HG03103 (cell line): Measurements from ENCODE around the gene ZNHIT6.

Experiments
- ATAC-seq: cut with Tn5 transposase; IDR thresholded peaks from one replicate; pipeline ENCODE4 v1.9.1; 2021; ENCODE audit warnings: low read depth; ENCODE audit not compliant: unreplicated experiment

The ZNHIT6 gene

DNA sequence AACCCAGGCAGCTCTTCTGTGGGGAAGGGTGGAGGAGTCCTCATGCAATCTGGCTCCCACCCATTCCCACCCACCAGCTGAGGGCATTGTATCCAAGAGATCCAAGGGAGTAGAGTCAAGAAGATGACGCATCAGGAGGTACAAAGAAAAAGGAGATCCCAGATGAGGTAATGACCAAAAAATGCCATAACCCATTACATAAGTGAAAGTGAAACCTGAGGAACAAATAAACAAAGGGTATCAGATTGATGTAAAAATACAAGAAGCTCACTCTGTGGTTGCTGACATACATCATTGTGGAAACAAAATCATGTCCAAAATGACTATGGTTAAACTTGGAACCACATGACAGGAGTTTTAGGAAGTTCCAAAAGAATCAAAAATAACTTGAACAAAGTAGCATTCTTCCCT lies 85.2 kb downstream of the ZNHIT6 start:
- ATAC-seq = no peak

GRCh38 chr1:85621430-85621829 lies 86.8 kb downstream of the ZNHIT6 start:
- ATAC-seq = no peak

DNA sequence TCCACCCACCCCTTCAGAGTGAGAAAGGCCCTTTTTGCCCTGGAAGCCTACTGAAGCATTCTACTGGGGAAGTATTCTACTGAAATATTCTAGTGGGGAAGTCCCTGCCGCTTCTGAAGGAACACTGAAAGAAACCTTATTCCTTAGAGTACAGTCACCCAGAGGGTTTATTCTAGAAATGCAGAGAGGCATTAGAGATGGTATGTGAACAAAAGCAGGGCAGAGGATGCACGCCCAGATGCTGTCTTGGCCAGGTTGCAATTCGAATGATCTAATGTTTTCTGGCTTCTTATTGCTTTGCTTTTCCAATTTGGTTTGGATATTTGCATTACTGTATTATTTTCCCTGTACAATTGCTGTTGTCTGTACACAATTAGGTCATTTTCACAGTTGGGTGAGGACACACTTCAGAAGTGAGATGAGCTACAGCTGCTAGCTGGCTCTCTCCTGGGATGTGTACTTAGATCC lies 90.6 kb downstream of the ZNHIT6 start:
- no peak for ATAC-seq

DNA sequence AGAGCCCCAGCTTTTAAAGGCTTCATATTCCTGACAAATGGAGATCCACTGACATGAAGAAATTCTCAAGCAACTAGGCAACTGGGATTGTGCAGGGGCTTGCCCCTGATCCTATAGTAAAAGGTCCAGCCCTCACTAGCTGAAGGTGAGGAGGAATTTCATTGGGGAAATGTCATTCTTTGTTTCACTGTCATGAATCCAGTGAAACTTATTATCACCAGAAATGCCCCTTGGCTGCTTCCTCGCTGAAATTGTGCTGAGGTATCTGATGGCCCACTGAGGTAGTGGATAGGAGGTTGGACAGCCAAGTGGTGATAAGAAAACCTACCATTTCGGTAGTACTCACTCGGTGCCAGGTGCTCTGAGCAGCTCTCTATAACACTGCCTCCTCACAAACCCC lies 91.5 kb downstream of the ZNHIT6 start:
- no peak for ATAC-seq

GRCh38 chr1:85616364-85616705 lies 91.9 kb downstream of the ZNHIT6 start:
- no peak for ATAC-seq

- no peak for ATAC-seq
Measured at GRCh38 chr1:85615586-85616363, 92.5 kb downstream of the ZNHIT6 start.

DNA sequence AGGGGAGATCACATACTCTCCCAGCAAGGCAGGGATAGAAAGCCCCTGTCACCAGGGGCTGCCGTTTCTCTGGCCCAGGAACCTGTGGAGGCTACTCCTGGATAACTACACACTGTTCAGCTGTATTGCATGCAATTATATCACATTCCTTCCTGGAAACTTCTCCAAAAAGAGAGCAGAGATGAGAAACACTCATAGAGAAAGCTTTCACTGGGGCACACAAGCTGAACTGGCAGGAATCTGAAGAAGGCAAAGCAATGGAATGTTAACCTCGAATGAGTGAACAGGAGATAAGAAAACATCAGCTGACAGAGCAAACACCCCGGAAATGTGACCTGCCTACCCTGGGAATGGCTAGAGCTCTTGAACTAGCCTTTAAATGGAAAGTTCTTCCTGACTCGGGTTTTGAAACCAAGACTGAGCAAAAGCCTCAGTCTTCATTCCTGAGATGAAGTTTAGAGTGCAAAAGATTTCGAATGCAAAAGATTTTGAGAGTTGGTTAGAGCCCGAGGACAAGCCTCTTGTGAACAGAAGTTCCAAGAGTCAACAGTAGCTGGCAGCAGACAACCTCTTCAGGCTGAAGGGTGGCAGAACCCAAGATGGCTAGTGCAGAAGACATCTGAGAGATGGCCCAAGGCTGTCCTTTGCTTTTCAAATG lies 95.4 kb downstream of the ZNHIT6 start:
- no peak for ATAC-seq

GRCh38 chr1:85611856-85612255 lies 96.4 kb downstream of the ZNHIT6 start:
- no peak for ATAC-seq

GRCh38 chr1:85611425-85611824 lies 96.8 kb downstream of the ZNHIT6 start:
- no peak for ATAC-seq

- ATAC-seq = no peak
Measured at GRCh38 chr1:85609976-85610375, 98.3 kb downstream of the ZNHIT6 start.

DNA sequence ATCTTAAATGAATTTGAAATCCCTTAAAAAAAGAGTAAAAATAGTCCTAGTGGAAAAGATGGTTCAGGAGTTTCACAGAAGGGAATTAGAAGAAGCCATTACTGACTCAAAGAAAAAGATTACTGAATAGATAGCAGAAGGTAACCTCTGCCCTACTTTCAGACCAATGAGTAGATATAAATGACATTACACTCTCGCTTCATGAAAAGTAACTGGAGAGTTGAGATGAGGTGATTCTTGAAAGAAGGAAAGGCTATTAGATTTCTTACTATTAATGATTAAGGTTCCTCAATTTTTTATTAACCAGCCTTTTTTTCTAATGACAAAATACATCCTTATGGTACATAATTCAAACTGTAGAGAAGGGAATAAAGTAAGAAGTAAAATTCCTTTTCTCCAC lies 99.4 kb downstream of the ZNHIT6 start:
- no peak for ATAC-seq

GRCh38 chr1:85607921-85608265 lies 100.3 kb downstream of the ZNHIT6 start:
- ATAC-seq = no peak

DNA sequence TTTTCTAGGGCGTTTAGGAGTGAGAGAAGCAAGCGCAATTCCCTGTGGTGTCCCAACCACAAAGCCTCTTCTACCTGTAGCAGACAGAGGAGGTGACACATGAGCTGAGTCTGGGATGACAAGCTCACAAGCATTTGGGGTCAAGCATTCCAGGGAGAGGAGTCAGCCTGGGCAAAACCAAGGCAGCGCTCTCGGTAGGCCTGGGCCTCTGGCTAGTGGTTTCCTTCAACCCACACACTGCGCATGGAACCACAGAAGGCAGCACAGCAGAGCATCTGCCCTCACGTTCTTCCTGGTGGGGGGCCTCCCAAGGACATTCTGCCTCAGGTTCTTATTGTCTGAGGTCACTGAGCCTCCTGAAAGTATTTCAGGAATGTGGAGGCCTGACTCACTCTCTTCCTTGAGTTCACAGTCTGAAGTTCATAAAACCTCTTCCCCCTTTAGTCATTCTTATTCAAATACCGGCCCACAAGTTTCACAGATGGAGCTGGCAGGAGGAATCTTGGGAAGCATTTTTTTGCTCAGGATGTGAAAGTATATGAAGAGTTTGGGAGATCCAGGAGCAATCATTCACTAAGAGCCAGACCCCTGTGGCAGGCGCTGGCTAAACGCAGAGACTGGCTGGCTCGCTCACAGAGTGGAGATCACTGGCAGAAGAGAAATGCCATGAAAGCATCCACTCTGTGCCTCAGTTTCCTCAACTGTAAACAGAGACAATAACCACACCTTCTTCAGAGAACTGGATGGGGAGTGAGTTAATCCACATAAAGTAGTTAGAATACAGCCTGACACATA lies 100.9 kb downstream of the ZNHIT6 start:
- ATAC-seq = no peak

DNA sequence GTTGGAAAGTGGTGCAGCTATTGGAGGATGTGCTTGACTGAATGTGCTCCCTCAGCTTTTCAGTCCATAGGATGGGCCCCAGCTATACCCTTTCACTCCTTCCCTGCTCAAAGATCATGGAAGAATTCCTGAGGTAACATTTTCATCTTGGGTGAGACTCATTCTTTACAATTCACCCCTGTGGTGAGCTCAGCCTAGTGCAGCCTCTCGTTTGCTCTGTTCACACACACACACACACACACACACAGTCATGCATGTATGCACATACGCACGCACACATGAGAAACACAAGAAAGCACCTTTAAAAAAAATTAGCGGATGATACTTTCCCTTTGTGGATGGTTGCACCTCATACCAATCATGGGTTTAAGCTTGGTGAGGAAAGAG lies 101.8 kb downstream of the ZNHIT6 start:
- ATAC-seq = no peak

DNA sequence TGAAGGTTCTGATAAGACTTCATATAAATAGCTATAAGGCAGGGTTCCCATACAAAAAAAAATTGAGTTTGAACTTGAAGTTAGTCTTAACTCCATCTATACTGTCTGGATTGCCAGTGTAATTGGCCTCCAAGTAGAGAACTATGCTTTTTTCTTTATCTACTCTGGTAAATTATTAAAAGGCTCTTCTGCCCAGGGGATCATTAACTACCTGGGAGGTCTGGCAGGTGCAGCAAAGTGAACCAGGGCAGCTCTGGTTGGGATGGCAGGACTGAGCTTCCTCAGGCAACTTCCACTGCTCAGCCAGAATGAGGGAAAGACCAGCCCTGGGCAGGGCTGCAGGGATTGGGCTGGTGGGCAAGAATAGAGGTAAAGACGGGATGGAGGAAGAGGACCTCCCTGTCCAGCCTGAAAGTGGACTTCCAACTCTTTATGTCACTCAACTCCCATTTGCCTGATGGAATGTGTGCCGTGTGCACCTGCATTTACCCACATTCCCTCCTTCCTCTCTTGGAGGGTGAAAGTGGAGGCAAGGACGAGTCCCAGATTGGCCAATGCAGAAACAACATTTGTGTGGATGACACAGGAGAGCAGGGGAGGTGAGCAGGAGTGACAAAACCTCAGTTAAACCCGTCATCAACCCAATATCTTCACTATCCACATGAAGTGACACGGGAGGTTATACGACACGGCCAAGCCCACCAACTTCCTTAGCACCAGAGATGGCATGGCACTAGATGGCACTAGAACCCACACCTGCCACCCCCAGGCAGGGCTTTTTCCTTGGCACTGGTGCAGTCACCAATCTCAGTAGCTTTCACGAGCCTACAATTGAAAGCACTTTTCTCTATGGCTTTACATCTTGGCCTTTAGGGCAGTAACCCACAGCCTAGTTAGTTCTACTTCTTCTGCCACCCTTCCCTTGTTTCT lies 102.5 kb downstream of the ZNHIT6 start:
- ATAC-seq = no peak

DNA sequence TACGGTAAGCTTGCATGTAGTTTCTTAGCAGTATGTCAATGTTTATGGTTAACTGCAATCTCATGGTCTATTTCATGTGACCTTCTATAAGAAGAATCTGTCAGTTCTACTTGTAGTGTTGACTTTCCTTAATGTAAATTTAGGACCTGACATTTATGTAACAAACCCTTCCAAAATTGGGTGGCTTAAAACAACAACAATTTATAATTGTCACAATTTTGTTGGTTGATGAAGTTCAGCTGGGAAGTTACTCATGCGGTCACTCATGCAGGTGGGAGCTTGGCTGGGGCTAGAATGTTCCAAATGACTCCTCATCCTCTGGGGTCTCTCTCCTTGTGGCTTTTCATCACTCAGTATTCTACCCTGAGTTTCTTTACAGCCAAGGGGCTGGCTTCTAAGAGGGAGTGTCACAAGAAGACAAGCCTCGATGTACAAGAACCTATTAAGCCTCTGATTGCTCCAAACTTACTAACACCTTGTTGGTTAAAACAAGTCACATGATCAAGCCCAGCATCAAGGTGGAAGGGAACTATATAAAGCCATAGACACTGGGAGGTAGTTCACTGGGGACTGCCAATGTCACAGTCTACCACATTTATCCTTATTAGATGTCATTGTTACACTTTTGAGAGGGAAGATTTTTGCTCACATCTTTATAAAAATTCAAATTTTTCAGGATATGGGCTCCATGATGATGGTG lies 103.8 kb downstream of the ZNHIT6 start:
- no peak for ATAC-seq

DNA sequence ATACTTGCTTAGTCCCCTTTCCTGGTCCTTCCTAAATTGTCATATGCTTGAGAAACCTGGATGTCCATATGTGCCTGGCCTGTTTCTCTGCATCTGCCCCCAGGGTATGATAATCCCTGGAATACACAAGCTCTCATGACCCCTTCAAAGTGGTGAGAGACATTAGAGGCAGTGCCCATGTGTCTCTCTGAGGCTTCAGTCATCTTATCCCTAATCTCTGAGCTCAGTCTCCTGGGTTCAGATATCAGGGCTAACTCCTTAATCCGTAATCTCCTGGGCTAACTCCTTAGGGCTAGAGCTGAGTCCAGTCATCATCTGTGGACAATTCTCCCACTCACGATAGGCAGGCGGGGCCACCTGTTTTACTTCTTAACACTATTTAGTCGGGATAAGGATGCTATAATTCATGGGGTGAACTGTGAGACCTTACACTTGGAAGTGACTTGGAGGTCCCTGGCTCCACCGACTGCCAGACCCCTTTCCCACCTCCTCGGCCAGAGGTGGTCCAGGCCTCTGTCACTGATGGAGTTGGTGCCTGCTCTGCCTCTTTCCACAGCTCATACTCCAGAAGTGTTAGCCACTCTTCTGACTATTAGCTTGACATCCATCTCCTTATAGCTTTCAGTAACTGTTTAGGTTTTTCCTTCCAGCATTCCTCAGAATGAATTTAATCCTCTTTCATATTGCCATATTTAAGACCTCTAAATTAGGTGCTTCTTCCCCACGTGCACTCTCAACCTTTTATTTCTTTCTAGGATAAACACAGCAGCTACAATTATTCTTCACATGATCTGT lies 105.0 kb downstream of the ZNHIT6 start:
- no peak for ATAC-seq

DNA sequence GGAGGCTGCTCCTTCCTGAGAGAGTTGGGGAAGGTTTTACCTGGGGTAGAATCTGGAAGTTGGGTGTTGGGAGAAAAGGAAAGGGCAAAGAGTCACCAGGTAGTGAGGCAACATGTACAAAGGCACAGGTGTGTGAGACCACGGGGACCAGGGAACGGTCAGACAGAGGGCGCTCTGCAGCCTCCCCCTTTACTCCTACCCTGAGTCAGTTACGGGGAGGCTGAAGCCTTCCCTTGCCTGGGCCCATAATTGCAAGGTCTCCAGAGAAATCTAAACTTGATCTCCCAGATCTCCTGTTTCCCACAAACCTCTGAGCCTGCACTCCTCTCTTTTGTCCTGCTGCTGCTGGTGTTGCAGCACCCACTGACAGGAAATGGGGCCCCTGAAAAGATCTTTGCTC lies 105.7 kb downstream of the ZNHIT6 start:
- ATAC-seq = no peak

DNA sequence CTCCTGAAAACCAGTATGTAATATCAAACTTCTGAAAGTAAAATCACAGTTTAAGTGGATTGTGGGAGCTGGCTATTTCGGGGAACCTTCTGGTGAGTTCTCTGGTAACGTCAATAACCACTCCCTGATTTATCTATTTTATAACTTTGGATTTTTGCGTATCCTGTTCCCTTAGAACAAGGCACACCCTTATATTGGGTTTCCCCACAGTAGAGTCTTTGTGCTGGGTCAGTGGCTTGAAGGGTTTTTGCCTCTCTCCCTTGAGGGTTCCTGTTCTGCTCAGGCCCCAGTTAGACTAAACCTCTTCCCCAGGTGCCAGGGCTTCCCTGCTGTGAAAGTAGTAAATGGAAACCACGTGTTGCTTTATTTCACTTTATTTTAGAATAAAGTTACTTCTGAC lies 106.3 kb downstream of the ZNHIT6 start:
- ATAC-seq = no peak
